Measurements from ENCODE around the gene CCDC9. TPM values are rescaled to one million over a fixed set of nuclear protein-coding genes. Genes with fewer than 3 reads are reported as not detected.

Gene CCDC9
- total RNA-seq = 41.3 to 62.4 TPM (median 59.4 TPM) in 3 replicates
- long read RNA-seq, transcript CCDC9-201 (12 exons, 2,093 nt) = major isoform, 6 of 19 reads
- long read RNA-seq, partial matches to known transcripts = 2 of 19 reads
- long read RNA-seq, other reads (novel, unspliced or antisense) = 11 of 19 reads

GRCh38 chr19:47255879-47256692, at the start of gene CCDC9:
Gene CCDC9 (plus strand): TSS chr19:47256525. CDS start chr19:47258401, 1,876 bp downstream.
- DNase-seq (ENCODE audit: low spot score) = peak; percentile 99
- peaks cover 25% of the 10 kb centered on the region for H3K36me3 Mint-ChIP-seq (ENCODE audit: low read depth)
- peak within 1 kb of the TSS; percentile 94 for H3K4me3 Mint-ChIP-seq (ENCODE audit: unreplicated experiment)
- H3K27ac Mint-ChIP-seq (ENCODE audit: unreplicated experiment) = peak within 1 kb of the TSS; percentile 99
- no peaks in the 10 kb centered on the region for H3K9me3 Mint-ChIP-seq (ENCODE audit: low read depth)
- H3K4me1 Mint-ChIP-seq (ENCODE audit: low read depth) = peaks cover 54% of the 10 kb centered on the region
- no peaks in the 10 kb centered on the region for H3K27me3 Mint-ChIP-seq (ENCODE audit: low read depth)
- no peak for TF ChIP-seq CTCF (IDR thresholded peaks at IDR 0.05)

- Mint-ChIP-seq H3K27me3 (ENCODE audit: low read depth) (no peaks in the 10 kb centered on the region), H3K4me1 (ENCODE audit: low read depth) (peaks cover 6% of the 10 kb centered on the region), H3K9me3 (ENCODE audit: low read depth) (no peaks in the 10 kb centered on the region), H3K27ac (ENCODE audit: unreplicated experiment) (peak overlapping the region; percentile 28), H3K4me3 (ENCODE audit: unreplicated experiment) (no peak overlapping the region), H3K36me3 (ENCODE audit: low read depth) (peaks cover 19% of the 10 kb centered on the region)
- no peak for DNase-seq (ENCODE audit: low spot score)
- TF ChIP-seq CTCF (IDR thresholded peaks at IDR 0.05) = no peak
Measured at GRCh38 chr19:47209319-47210179, 46.8 kb upstream of the CCDC9 start.

GRCh38 chr19:47210180-47210490, 46.2 kb upstream of the CCDC9 start:
- Mint-ChIP-seq H3K4me3 (ENCODE audit: unreplicated experiment) (no peak overlapping the region), H3K36me3 (ENCODE audit: low read depth) (peaks cover 15% of the 10 kb centered on the region), H3K9me3 (ENCODE audit: low read depth) (no peaks in the 10 kb centered on the region), H3K27ac (ENCODE audit: unreplicated experiment) (peak overlapping the region; percentile 87), H3K4me1 (ENCODE audit: low read depth) (peaks cover 6% of the 10 kb centered on the region), H3K27me3 (ENCODE audit: low read depth) (no peaks in the 10 kb centered on the region)
- no peak for TF ChIP-seq CTCF (IDR thresholded peaks at IDR 0.05)
- DNase-seq (ENCODE audit: low spot score) = no peak

GRCh38 chr19:47210689-47211316, 45.5 kb upstream of the CCDC9 start:
- no peaks in the 10 kb centered on the region for H3K27me3 Mint-ChIP-seq (ENCODE audit: low read depth)
- DNase-seq (ENCODE audit: low spot score) = no peak
- H3K36me3 Mint-ChIP-seq (ENCODE audit: low read depth) = peaks cover 14% of the 10 kb centered on the region
- H3K27ac Mint-ChIP-seq (ENCODE audit: unreplicated experiment) = peak overlapping the region; percentile 87
- TF ChIP-seq CTCF (IDR thresholded peaks at IDR 0.05) = peak; percentile 91
- H3K4me3 Mint-ChIP-seq (ENCODE audit: unreplicated experiment) = no peak overlapping the region
- H3K4me1 Mint-ChIP-seq (ENCODE audit: low read depth) = peaks cover 6% of the 10 kb centered on the region
- no peaks in the 10 kb centered on the region for H3K9me3 Mint-ChIP-seq (ENCODE audit: low read depth)

GRCh38 chr19:47215581-47215980, 40.7 kb upstream of the CCDC9 start:
- Mint-ChIP-seq H3K4me3 (ENCODE audit: unreplicated experiment) (no peak overlapping the region), H3K27me3 (ENCODE audit: low read depth) (no peaks in the 10 kb centered on the region), H3K9me3 (ENCODE audit: low read depth) (no peaks in the 10 kb centered on the region), H3K27ac (ENCODE audit: unreplicated experiment) (no peak overlapping the region), H3K36me3 (ENCODE audit: low read depth) (peaks cover 2% of the 10 kb centered on the region), H3K4me1 (ENCODE audit: low read depth) (peaks cover 4% of the 10 kb centered on the region)
- no peak for TF ChIP-seq CTCF (IDR thresholded peaks at IDR 0.05)
- no peak for DNase-seq (ENCODE audit: low spot score)

All from chondrocyte (in vitro differentiated cells).